Endothelial cell of hepatic sinusoid (primary cell): ENCODE measurements around the gene COBL.

Source experiments
- in situ Hi-C: cut with HindIII; loops from 2 replicates; pipeline ENCODE4 v1.10.0; 2017; ENCODE audit warnings: low sequenced_read_pairs

The COBL gene

GRCh38 chr7:50982626-50983025 is 334.0 kb downstream of the COBL start:
- in situ Hi-C loops, result no loop called here

- in situ Hi-C loops, result no loop called here
These were observed 334.9 kb downstream of the COBL start for GRCh38 chr7:50981743-50982142.

DNA sequence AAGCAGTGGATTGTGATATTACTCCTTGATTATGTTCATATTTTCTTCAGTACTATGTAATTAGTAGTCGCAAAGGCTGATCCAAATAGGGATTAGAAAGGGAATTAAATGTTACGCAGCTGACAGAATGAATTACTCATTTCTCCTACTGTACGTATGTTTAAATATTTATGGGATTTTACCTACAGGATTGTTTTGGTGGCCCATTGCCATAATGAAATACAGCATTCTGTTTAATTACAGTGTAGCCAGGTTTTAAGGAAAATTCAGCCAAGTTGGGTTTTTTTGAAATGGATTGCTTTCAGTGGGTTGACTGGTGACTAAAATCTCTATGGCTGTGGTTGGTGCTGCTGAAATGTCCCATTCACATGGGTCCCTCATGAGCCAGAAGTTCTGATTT is 336.2 kb downstream of the COBL start:
- in situ Hi-C loops, result no loop called here

GRCh38 chr7:50978633-50979215 is 337.9 kb downstream of the COBL start:
- in situ Hi-C loops, result no loop called here

- in situ Hi-C loops, result no loop called here
These were observed 339.2 kb downstream of the COBL start for GRCh38 chr7:50977421-50977820.

DNA sequence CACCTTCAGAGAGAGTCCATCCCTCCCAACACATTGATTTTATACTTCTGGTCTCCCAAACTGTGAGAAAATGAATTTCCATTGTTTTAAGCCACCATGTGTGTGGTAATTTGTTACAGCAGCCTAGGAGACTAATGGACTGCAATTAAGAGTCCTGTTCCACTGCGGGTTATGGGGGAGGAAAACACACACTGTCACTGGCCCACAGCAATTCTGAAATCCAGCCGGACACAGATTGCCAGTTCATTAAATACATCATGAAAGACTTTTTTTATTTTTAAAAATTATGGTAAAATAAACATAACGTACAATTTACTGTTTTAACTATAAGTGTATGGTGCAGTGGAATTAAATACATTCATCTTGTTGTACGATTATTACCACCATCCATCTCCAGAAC is 340.5 kb downstream of the COBL start:
- in situ Hi-C loops, result no loop called here

GRCh38 chr7:50974240-50974639 is 342.4 kb downstream of the COBL start:
- in situ Hi-C loops, result loop anchor here (5.0 kb wide), 1 partner anchor 37 kb away; no protein-coding TSS in a partner anchor

DNA sequence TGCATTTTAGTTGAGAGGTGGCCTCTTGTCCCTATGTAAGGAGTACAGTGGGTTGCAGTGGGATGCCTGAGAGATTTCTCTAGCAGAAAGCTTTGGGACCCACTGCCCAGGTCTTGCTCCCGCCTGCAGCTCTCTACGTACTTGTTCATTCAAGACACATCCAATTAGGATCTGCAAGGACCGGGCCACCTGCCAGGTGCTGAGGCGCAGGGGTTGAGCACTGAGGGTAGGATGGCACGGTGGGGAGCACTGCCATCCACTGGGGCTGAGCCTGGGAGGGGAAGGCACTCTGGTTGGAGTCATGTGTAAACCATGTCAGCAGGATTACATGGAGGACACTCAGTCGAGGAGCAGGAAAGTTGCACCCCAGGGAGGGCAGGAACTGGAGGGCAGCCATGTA is 342.8 kb downstream of the COBL start:
- in situ Hi-C loops, result loop anchor here (5.0 kb wide), 1 partner anchor 37 kb away; no protein-coding TSS in a partner anchor

DNA sequence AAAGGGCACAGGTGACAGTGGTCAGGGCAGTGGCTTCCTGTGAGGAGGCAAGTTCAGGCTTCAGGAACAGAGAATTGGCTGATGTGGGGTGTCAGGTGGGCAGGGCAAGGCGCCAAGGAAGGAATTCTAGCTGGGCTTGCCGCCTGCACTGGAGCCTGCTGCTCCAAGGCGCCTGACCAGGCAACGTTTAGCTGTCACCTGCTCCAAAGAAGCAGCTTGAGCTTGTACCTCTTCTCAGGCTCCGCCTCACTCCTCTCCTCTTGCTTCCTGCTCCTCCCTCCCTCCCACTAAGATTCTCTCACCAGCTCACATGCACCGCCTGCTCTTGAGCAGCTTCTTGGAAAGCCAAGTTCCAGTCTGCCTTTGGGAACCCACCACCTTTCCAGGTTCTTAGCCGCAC is 346.5 kb downstream of the COBL start:
- in situ Hi-C loops, result loop anchor here (5.0 kb wide), 1 partner anchor 33 kb away; no protein-coding TSS in a partner anchor
